Right hindlimb (tissue), 1 donor: ENCODE results near the gene LHX4.

Experiments
- DNase-seq: peaks from one replicate; pipeline ENCODE4 v3.0.0-alpha.2; 2018

Gene LHX4

GRCh38 chr1:180312926-180313325, 82.9 kb downstream of the LHX4 start:
- no peak for DNase-seq

- no peak for DNase-seq
Observed at GRCh38 chr1:180327089-180327488, 97.0 kb downstream of the LHX4 start.
